Astrocyte of the cerebellum (primary cell): Measurements from ENCODE around the gene FBXL19.

Experiments
- DNase-seq: peaks from one replicate; pipeline ENCODE4 v3.0.0-alpha.2; 2011; ENCODE audit warnings: low read depth
- H3K4me3 ChIP-seq: 2 replicates; pipeline ENCODE4 v1.5.1; 2011; ENCODE audit warnings: mild to moderate bottlenecking, low read depth, low read length, moderate library complexity
- in situ Hi-C: cut with HindIII; loops from 2 replicates; pipeline ENCODE4 v1.10.0; 2017; ENCODE audit warnings: low sequenced_read_pairs
- TF ChIP-seq, protein P1 (sequence below): IDR thresholded peaks from 2 replicates; pipeline ENCODE4 v1.5.1; 2012; ENCODE audit warnings: low read length, low read depth, moderate library complexity, mild to moderate bottlenecking; ENCODE audit errors: missing control alignments

The FBXL19 gene

DNA sequence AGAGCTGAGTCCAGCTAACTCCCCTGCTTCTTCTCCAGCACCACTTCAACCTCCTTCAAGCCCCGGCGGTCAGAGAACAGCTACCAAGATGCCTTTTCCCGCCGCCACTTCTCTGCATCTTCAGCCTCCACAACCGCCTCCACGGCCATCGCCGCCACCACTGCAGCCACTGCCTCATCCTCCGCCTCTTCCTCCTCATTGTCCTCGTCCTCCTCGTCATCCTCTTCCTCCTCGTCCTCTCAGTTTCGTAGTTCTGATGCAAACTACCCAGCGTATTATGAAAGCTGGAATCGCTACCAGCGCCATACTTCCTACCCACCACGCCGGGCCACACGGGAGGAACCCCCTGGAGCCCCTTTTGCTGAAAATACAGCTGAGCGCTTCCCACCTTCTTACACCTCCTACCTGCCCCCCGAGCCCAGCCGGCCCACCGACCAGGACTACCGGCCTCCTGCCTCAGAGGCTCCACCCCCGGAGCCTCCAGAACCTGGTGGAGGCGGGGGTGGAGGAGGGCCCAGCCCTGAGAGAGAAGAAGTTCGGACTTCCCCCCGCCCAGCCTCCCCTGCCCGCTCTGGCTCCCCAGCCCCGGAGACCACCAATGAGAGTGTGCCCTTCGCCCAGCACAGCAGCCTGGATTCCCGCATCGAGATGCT is 41.3 kb downstream of the FBXL19 start:
- in situ Hi-C loops, result no loop called here
- H3K4me3 ChIP-seq, result no peak overlapping the region
- no peak for DNase-seq
- TF ChIP-seq, protein P1, sequence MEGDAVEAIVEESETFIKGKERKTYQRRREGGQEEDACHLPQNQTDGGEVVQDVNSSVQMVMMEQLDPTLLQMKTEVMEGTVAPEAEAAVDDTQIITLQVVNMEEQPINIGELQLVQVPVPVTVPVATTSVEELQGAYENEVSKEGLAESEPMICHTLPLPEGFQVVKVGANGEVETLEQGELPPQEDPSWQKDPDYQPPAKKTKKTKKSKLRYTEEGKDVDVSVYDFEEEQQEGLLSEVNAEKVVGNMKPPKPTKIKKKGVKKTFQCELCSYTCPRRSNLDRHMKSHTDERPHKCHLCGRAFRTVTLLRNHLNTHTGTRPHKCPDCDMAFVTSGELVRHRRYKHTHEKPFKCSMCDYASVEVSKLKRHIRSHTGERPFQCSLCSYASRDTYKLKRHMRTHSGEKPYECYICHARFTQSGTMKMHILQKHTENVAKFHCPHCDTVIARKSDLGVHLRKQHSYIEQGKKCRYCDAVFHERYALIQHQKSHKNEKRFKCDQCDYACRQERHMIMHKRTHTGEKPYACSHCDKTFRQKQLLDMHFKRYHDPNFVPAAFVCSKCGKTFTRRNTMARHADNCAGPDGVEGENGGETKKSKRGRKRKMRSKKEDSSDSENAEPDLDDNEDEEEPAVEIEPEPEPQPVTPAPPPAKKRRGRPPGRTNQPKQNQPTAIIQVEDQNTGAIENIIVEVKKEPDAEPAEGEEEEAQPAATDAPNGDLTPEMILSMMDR, result no peak

DNA sequence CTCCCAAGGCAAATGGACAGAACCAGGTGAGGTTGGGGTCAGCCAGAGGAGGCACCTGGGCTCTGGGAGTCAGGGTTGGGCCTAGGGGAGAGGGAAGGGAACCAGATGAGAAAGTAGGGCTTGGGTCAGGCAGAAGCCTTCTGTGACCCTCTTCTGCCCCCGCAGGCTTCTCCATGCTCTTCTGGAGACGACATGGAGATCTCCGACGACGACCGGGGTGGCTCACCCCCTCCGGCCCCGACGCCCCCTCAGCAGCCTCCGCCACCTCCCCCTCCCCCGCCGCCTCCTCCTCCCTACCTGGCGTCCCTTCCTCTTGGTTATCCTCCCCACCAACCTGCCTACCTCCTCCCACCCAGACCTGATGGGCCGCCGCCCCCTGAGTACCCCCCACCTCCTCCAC is 42.1 kb downstream of the FBXL19 start:
- DNase-seq, result no peak
- H3K4me3 ChIP-seq, result no peak overlapping the region
- in situ Hi-C loops, result no loop called here
- TF ChIP-seq, protein P1, result no peak

DNA sequence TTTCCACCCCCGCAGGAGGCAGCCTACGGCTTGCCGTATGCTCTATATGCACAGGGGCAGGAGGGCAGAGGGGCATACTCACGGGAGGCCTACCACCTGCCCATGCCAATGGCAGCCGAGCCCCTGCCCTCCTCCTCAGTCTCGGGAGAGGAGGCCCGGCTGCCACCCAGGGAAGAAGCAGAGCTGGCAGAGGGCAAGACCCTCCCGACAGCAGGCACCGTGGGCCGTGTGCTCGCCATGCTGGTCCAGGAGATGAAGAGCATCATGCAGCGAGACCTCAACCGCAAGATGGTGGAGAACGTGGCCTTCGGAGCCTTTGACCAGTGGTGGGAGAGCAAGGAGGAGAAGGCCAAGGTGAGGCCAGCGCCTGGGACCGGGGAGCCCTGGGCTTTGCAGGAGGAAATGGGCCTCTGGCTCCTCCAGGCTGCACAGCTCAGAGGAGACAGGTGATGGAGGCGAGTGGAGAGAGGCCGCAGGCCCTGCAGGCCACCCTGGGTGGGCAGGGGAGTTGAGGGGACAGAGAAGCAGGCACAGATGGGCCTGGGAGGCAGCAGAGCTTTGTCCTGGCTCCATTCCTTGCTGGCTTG is 42.8 kb downstream of the FBXL19 start:
- in situ Hi-C loops, result no loop called here
- DNase-seq, result no peak
- TF ChIP-seq, protein P1, result no peak
- H3K4me3 ChIP-seq, result no peak overlapping the region

DNA sequence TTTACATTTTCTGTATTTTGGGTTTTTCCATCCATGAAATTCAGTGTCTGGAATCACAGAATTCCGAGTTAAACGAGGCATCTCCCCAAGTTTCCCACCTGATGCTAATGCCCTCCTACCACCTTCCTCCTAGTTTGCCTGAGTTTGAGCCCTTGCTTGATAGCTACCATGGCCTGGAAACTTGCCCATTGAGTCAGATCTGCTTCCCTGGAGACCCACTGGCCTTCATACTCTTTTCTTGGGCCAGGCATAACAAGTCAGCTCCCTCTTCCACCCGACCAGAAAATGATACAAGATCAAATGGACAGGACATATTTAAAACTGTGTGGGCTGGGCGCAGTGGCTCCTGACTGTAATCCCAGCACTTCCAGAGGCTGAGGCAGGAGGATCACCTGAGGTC is 44.4 kb downstream of the FBXL19 start:
- TF ChIP-seq, protein P1, result no peak
- no peak overlapping the region for H3K4me3 ChIP-seq
- in situ Hi-C loops, result no loop called here
- DNase-seq, result no peak

DNA sequence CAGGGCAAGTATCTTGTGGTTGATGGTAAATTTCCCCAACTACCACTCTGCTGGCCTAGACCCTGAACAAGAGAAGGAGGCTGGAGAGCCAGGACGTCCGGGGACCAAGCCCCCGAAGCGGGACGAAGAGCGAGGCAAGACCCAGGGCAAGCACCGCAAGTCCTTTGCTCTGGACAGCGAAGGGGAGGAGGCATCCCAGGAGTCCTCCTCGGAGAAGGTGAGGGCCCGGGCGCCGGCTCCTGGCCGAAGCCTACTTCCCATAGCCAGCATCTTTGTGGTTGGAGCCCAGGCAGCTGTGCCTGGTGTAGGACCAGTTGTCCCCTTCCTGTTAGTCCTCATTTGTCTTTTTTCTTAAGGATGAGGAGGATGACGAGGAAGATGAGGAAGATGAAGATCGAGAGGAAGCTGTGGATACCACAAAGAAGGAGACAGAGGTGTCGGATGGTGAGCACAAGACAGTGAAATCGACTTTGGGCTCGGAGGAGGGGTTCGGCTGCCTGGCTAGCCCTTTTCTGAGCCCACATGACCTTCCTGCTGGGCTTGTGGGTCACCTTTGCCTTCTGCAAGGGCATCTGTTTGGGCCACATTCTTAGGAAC is 46.0 kb downstream of the FBXL19 start:
- no peak for DNase-seq
- no peak overlapping the region for H3K4me3 ChIP-seq
- TF ChIP-seq, protein P1, result no peak
- in situ Hi-C loops, result no loop called here

DNA sequence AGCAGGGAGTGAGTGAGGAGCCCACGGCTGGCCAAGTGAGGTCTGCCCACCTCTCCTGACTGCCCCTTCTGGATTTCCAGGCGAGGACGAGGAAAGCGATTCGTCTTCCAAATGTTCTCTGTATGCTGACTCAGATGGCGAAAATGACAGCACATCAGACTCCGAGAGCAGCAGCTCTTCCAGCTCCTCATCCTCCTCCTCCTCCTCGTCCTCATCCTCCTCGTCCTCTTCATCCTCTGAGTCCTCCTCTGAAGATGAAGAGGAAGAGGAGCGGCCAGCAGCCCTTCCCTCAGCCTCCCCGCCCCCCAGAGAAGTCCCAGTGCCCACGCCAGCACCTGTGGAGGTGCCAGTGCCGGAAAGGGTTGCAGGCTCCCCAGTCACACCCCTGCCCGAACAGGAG is 47.9 kb downstream of the FBXL19 start:
- TF ChIP-seq, protein P1, result no peak
- DNase-seq, result no peak
- no peak overlapping the region for H3K4me3 ChIP-seq
- in situ Hi-C loops, result no loop called here
